GM10248 (cell line): ENCODE measurements around the gene MSI2.

Experiments
- CTCF ChIA-PET: fragments of 300-600 bp; sonication (Branson Sonifier 250); formaldehyde crosslinking; extraction: SDS; loops from one replicate; lab custom pipeline; 2021; ENCODE audit warnings: antibody characterized with exemption; lab: Yijun Ruan, JAX
- POLR2A ChIA-PET: fragments of 350-650 bp; sonication (Branson Sonifier 250); formaldehyde crosslinking; extraction: SDS; loops from one replicate; lab custom pipeline; 2020; ENCODE audit warnings: antibody characterized with exemption; lab: Yijun Ruan, JAX
- DNase-seq: peaks from one replicate; pipeline ENCODE4 v3.0.0; 2012; ENCODE audit errors: extremely low spot score
- CTCF ChIP-seq: IDR thresholded peaks from 2 replicates; pipeline ENCODE4 v1.5.1; 2012; ENCODE audit warnings: mild to moderate bottlenecking, low read depth; ENCODE audit errors: extremely low read depth, missing control alignments, control extremely low read depth

The MSI2 gene

GRCh38 chr17:57722704-57723043 lies 466.4 kb downstream of the MSI2 start:
- ChIA-PET CTCF (interaction anchor here (1.3 to 2.7 kb wide), 2 partner anchors 17 to 480 kb away, joined by 4 to 14 read pairs; no protein-coding TSS in a partner anchor), POLR2A (no interaction called here)
- DNase-seq = no peak
- TF ChIP-seq CTCF = no peak

- ChIA-PET CTCF (interaction anchor here (1.1 to 2.7 kb wide), 4 partner anchors 10 to 480 kb away, joined by 3 to 14 read pairs (median 7); no protein-coding TSS in a partner anchor), POLR2A (interaction anchor here (0.5 kb wide), 1 partner anchor 360 kb away, joined by 3 read pairs; the partner anchor contains the start of gene DYNLL2)
- no peak for DNase-seq
- TF ChIP-seq CTCF = peak; percentile 2
Measured at GRCh38 chr17:57723427-57724025, 467.2 kb downstream of the MSI2 start.

- ChIA-PET POLR2A (no interaction called here), CTCF (interaction anchor here (1.1 to 2.7 kb wide), 4 partner anchors 11 to 480 kb away, joined by 3 to 14 read pairs (median 7); no protein-coding TSS in a partner anchor)
- DNase-seq = peak; percentile 60
- TF ChIP-seq CTCF = no peak
Measured at GRCh38 chr17:57724026-57724728, 467.9 kb downstream of the MSI2 start.

GRCh38 chr17:57724729-57725125 lies 468.4 kb downstream of the MSI2 start:
- TF ChIP-seq CTCF = no peak
- ChIA-PET POLR2A (no interaction called here), CTCF (interaction anchor here (1.8 to 2.7 kb wide), 3 partner anchors 11 to 22 kb away, joined by 6 to 14 read pairs (median 8); no protein-coding TSS in a partner anchor)
- no peak for DNase-seq

- CTCF ChIA-PET = interaction anchor here (1.1 to 4.1 kb wide), 3 partner anchors 11 to 483 kb away, joined by 4 to 14 read pairs (median 5); no protein-coding TSS in a partner anchor
- no peak for DNase-seq
- TF ChIP-seq CTCF = no peak
- POLR2A ChIA-PET = no interaction called here
Measured at GRCh38 chr17:57726213-57726790, 470.0 kb downstream of the MSI2 start.

- no peak for DNase-seq
- no peak for TF ChIP-seq CTCF
- ChIA-PET CTCF (interaction anchor here (1.1 to 4.1 kb wide), 3 partner anchors 10 to 483 kb away, joined by 4 to 14 read pairs (median 5); no protein-coding TSS in a partner anchor), POLR2A (no interaction called here)
Measured at GRCh38 chr17:57726838-57727237, 470.5 kb downstream of the MSI2 start.
